Measurements from ENCODE around the gene SMARCE1. TPM values are rescaled to one million over a fixed set of nuclear protein-coding genes. Genes with fewer than 3 reads are reported as not detected.
A peak's percentile ranks its signal among the peaks of the same experiment; 100 is the strongest.

The SMARCE1 gene
- total RNA-seq, 8 experiments from 2014 or later, result 81.3 to 216 (median 133) TPM

- H3K4me3 ChIP-seq, result no peak overlapping the region
- WGBS, 10 experiments, result 61 to 100% (median 80%) methylated on average over 1 to 9 of the region's 13 CpGs; no CpG with 5 or more reads in 3 of the 10 experiments
- no peak for ATAC-seq (replicated peaks in 6 of 8)
- in situ Hi-C loops (cut with MboI; ENCODE audit: low pct_unique_long_range_greater_than_20kb in 2 of 9, low sequenced_read_pairs in 9 of 9, unreplicated experiment in 9 of 9), result loop anchor here in 6 of 9 experiments (10.0 to 25.0 kb wide), 3 partner anchors 173 to 1048 kb away; partner anchors contain the start of genes KRT28 (in 3 of the 6) and KRT27 (in 1 of the 6)
- no peak overlapping the region for H3K27ac ChIP-seq
- no peaks in the 10 kb centered on the region for H3K4me1 ChIP-seq (replicated peaks in 1 of 2)
Observed at GRCh38 chr17:40614431-40615067, 33.1 kb downstream of the SMARCE1 start.

GRCh38 chr17:40613467-40614154 is 34.0 kb downstream of the SMARCE1 start:
- Histone ChIP-seq H3K27ac (no peak overlapping the region), H3K4me1 (replicated peaks in 1 of 2) (no peaks in the 10 kb centered on the region), H3K4me3 (no peak overlapping the region)
- no peak for ATAC-seq (replicated peaks in 6 of 8)
- in situ Hi-C loops (cut with MboI; ENCODE audit: low pct_unique_long_range_greater_than_20kb in 2 of 9, low sequenced_read_pairs in 9 of 9, unreplicated experiment in 9 of 9), result loop anchor here in 6 of 9 experiments (10.0 to 25.0 kb wide), 3 partner anchors 174 to 1049 kb away; partner anchors contain the start of genes KRT28 (in 3 of the 6) and KRT27 (in 1 of the 6)
- WGBS, 10 experiments, result 0 to 76% (median 56%) methylated on average over 1 to 5 of the region's 5 CpGs; no CpG with 5 or more reads in 6 of the 10 experiments

GRCh38 chr17:40612599-40613244 is 34.9 kb downstream of the SMARCE1 start:
- Histone ChIP-seq H3K4me3 (no peak overlapping the region), H3K27ac (no peak overlapping the region), H3K4me1 (replicated peaks in 1 of 2) (no peaks in the 10 kb centered on the region)
- WGBS, 10 experiments, result 0 to 92% (median 65%) methylated on average over 1 to 10 of the region's 11 CpGs; no CpG with 5 or more reads in 2 of the 10 experiments
- in situ Hi-C loops (cut with MboI; ENCODE audit: low pct_unique_long_range_greater_than_20kb in 2 of 9, low sequenced_read_pairs in 9 of 9, unreplicated experiment in 9 of 9), result loop anchor here in 6 of 9 experiments (10.0 to 25.0 kb wide), 3 partner anchors 175 to 1050 kb away; partner anchors contain the start of genes KRT28 (in 3 of the 6) and KRT27 (in 1 of the 6)
- no peak for ATAC-seq (replicated peaks in 6 of 8)

GRCh38 chr17:40611840-40612474 is 35.7 kb downstream of the SMARCE1 start:
- in situ Hi-C loops (cut with MboI; ENCODE audit: low pct_unique_long_range_greater_than_20kb in 2 of 9, low sequenced_read_pairs in 9 of 9, unreplicated experiment in 9 of 9), result loop anchor here in 6 of 9 experiments (10.0 to 25.0 kb wide), 3 partner anchors 175 to 1050 kb away; partner anchors contain the start of genes KRT28 (in 3 of the 6) and KRT27 (in 1 of the 6)
- Histone ChIP-seq H3K27ac (no peak overlapping the region), H3K4me1 (replicated peaks in 1 of 2) (no peaks in the 10 kb centered on the region), H3K4me3 (no peak overlapping the region)
- WGBS, 10 experiments, result 24 to 85% (median 69%) methylated on average over 3 to 7 of the region's 7 CpGs
- ATAC-seq (replicated peaks in 6 of 8), result peak in 2 of 8 experiments; percentile 26 to 32

- in situ Hi-C loops (cut with MboI; ENCODE audit: low pct_unique_long_range_greater_than_20kb in 2 of 9, low sequenced_read_pairs in 9 of 9, unreplicated experiment in 9 of 9), result loop anchor here in 6 of 9 experiments (10.0 to 25.0 kb wide), 3 partner anchors 177 to 1052 kb away; partner anchors contain the start of genes KRT28 (in 3 of the 6) and KRT27 (in 1 of the 6)
- no peak for ATAC-seq (replicated peaks in 6 of 8)
- 0 to 88% (median 70%) methylated on average over 1 to 2 of the region's 2 CpGs; no CpG with 5 or more reads in 3 of the 10 experiments for WGBS, 10 experiments
- Histone ChIP-seq H3K27ac (no peak overlapping the region), H3K4me3 (no peak overlapping the region), H3K4me1 (replicated peaks in 1 of 2) (no peaks in the 10 kb centered on the region)
Observed at GRCh38 chr17:40610359-40610758, 37.3 kb downstream of the SMARCE1 start.

GRCh38 chr17:40608061-40608581 is 39.5 kb downstream of the SMARCE1 start:
- no peaks in the 10 kb centered on the region for H3K4me1 ChIP-seq (replicated peaks in 1 of 2)
- no peak for ATAC-seq (replicated peaks in 6 of 8)
- WGBS, 10 experiments, result 17 to 100% (median 60%) methylated on average over 1 to 5 of the region's 6 CpGs; no CpG with 5 or more reads in 2 of the 10 experiments
- H3K4me3 ChIP-seq, result no peak overlapping the region
- in situ Hi-C loops (cut with MboI; ENCODE audit: low pct_unique_long_range_greater_than_20kb in 2 of 9, low sequenced_read_pairs in 9 of 9, unreplicated experiment in 9 of 9), result loop anchor here in 4 of 9 experiments (25.0 kb wide), 2 partner anchors 179 to 1054 kb away; partner anchors contain the start of genes KRT27 (in 1 of the 4) and KRT28 (in 1 of the 4)
- no peak overlapping the region for H3K27ac ChIP-seq

- in situ Hi-C loops (cut with MboI; ENCODE audit: low pct_unique_long_range_greater_than_20kb in 2 of 9, low sequenced_read_pairs in 9 of 9, unreplicated experiment in 9 of 9), result loop anchor here in 4 of 9 experiments (25.0 kb wide), 2 partner anchors 180 to 1055 kb away; partner anchors contain the start of genes KRT27 (in 1 of the 4) and KRT28 (in 1 of the 4)
- Histone ChIP-seq H3K27ac (no peak overlapping the region), H3K4me1 (replicated peaks in 1 of 2) (no peaks in the 10 kb centered on the region), H3K4me3 (no peak overlapping the region)
- WGBS, 10 experiments, result 70 to 100% (median 81%) methylated on average over 1 to 4 of the region's 5 CpGs; no CpG with 5 or more reads in 6 of the 10 experiments
- no peak for ATAC-seq (replicated peaks in 6 of 8)
Observed at GRCh38 chr17:40607641-40608040, 40.0 kb downstream of the SMARCE1 start.

- in situ Hi-C loops (cut with MboI; ENCODE audit: low pct_unique_long_range_greater_than_20kb in 2 of 9, low sequenced_read_pairs in 9 of 9, unreplicated experiment in 9 of 9), result loop anchor here in 4 of 9 experiments (25.0 kb wide), 2 partner anchors 181 to 1056 kb away; partner anchors contain the start of genes KRT27 (in 1 of the 4) and KRT28 (in 1 of the 4)
- Histone ChIP-seq H3K4me3 (no peak overlapping the region), H3K4me1 (replicated peaks in 1 of 2) (no peaks in the 10 kb centered on the region), H3K27ac (no peak overlapping the region)
- ATAC-seq (replicated peaks in 6 of 8), result no peak
- WGBS, 10 experiments, result 40 to 100% (median 73%) methylated on average over 2 to 7 of the region's 10 CpGs; no CpG with 5 or more reads in 1 of the 10 experiments
Observed at GRCh38 chr17:40606548-40607353, 40.9 kb downstream of the SMARCE1 start.

- no peak overlapping the region for H3K27ac ChIP-seq
- no peak for ATAC-seq (replicated peaks in 6 of 8)
- in situ Hi-C loops (cut with MboI; ENCODE audit: low pct_unique_long_range_greater_than_20kb in 2 of 9, low sequenced_read_pairs in 9 of 9, unreplicated experiment in 9 of 9), result loop anchor here in 4 of 9 experiments (25.0 kb wide), 2 partner anchors 182 to 1057 kb away; partner anchors contain the start of genes KRT27 (in 1 of the 4) and KRT28 (in 1 of the 4)
- WGBS, 10 experiments, result 74 to 88% (median 83%) methylated on average over 1 to 5 of the region's 6 CpGs; no CpG with 5 or more reads in 5 of the 10 experiments
- H3K4me1 ChIP-seq (replicated peaks in 1 of 2), result no peaks in the 10 kb centered on the region
- H3K4me3 ChIP-seq, result no peak overlapping the region
Observed at GRCh38 chr17:40605306-40605705, 42.3 kb downstream of the SMARCE1 start.

GRCh38 chr17:40604327-40605080 is 43.1 kb downstream of the SMARCE1 start:
- in situ Hi-C loops (cut with MboI; ENCODE audit: low pct_unique_long_range_greater_than_20kb in 2 of 9, low sequenced_read_pairs in 9 of 9, unreplicated experiment in 9 of 9), result loop anchor here in 4 of 9 experiments (25.0 kb wide), 2 partner anchors 183 to 1058 kb away; partner anchors contain the start of genes KRT27 (in 1 of the 4) and KRT28 (in 1 of the 4)
- Histone ChIP-seq H3K4me1 (replicated peaks in 1 of 2) (no peaks in the 10 kb centered on the region), H3K4me3 (no peak overlapping the region), H3K27ac (no peak overlapping the region)
- ATAC-seq (replicated peaks in 6 of 8), result no peak
- WGBS, 10 experiments, result 10 to 100% (median 78%) methylated on average over 1 to 7 of the region's 8 CpGs; no CpG with 5 or more reads in 1 of the 10 experiments

Data from motor neuron (in vitro differentiated cells).